Measurements from ENCODE around the gene MEF2D. TPM values are rescaled to one million over a fixed set of nuclear protein-coding genes. Genes with fewer than 3 reads are reported as not detected.

Gene MEF2D
- total and polyA plus RNA-seq, 7 donors = 43.1 to 258 (median 126) TPM

GRCh38 chr1:156505679-156506298, 5.2 kb upstream of the MEF2D start:
- peaks cover 56% of the 10 kb centered on the region for H3K4me1 ChIP-seq

GRCh38 chr1:156504821-156505678, 4.5 kb upstream of the MEF2D start:
- Histone ChIP-seq H3K36me3 (ENCODE audit: insufficient read depth in 1 of 2, low read depth in 1 of 2) (no peaks in the 10 kb centered on the region), H3K4me3 (peak overlapping the region; percentile 98), H3K4me1 (peaks cover 51% of the 10 kb centered on the region), H3K9me3 (no peaks in the 10 kb centered on the region), H3K27ac (peak overlapping the region; percentile 99), H3K27me3 (ENCODE audit: insufficient read depth in 3 of 3, low read length in 2 of 3) (no peaks in the 10 kb centered on the region)
- ATAC-seq (peak; percentile 48 to 52 (median 50)), DNase-seq (peak; percentile 100)
- no peak for TF ChIP-seq CTCF (IDR thresholded peaks at IDR 0.05)
- 1 to 3% (median 2%) methylated on average over 41 to 45 of the region's 45 CpGs for WGBS, 3 donors
- intact Hi-C loops (cut with DNase I) = loop anchor here in 1 of 2 donors (2.0 to 10.0 kb wide), 2 partner anchors 48 to 380 kb away; no protein-coding TSS in a partner anchor

More at GRCh38 chr1:156505679-156506298, 5.2 kb upstream of the MEF2D start:
- DNase-seq (no peak), ATAC-seq (no peak)
- H3K27me3 ChIP-seq (ENCODE audit: insufficient read depth in 3 of 3, low read length in 2 of 3) = no peaks in the 10 kb centered on the region
- no peaks in the 10 kb centered on the region for H3K36me3 ChIP-seq (ENCODE audit: insufficient read depth in 1 of 2, low read depth in 1 of 2)
- H3K4me3 ChIP-seq = peak overlapping the region; percentile 98
- intact Hi-C loops (cut with DNase I) = loop anchor here in 1 of 2 donors (2.0 to 10.0 kb wide), 2 partner anchors 49 to 381 kb away; no protein-coding TSS in a partner anchor
- no peaks in the 10 kb centered on the region for H3K9me3 ChIP-seq
- TF ChIP-seq CTCF (IDR thresholded peaks at IDR 0.05) = no peak
- H3K27ac ChIP-seq = peak overlapping the region; percentile 99
- 53 to 75% (median 61%) methylated on average over 20 to 21 of the region's 21 CpGs for WGBS, 3 donors

- 13 to 22% (median 14%) methylated on average over 5 of the region's 5 CpGs for WGBS, 3 donors
- TF ChIP-seq CTCF (IDR thresholded peaks at IDR 0.05) = no peak
- DNase-seq (no peak), ATAC-seq (no peak)
- Histone ChIP-seq H3K27me3 (ENCODE audit: insufficient read depth in 3 of 3, low read length in 2 of 3) (no peaks in the 10 kb centered on the region), H3K36me3 (ENCODE audit: insufficient read depth in 1 of 2, low read depth in 1 of 2) (no peaks in the 10 kb centered on the region), H3K9me3 (no peaks in the 10 kb centered on the region), H3K27ac (peak overlapping the region; percentile 99), H3K4me1 (peaks cover 45% of the 10 kb centered on the region), H3K4me3 (peak overlapping the region; percentile 98)
- intact Hi-C loops (cut with DNase I) = loop anchor here in 1 of 2 donors (2.0 to 10.0 kb wide), 2 partner anchors 48 to 380 kb away; no protein-coding TSS in a partner anchor
Measured at GRCh38 chr1:156504438-156504813, 3.9 kb upstream of the MEF2D start.

GRCh38 chr1:156503698-156504437, 3.3 kb upstream of the MEF2D start:
- H3K4me3 ChIP-seq = peak overlapping the region; percentile 98
- peaks cover 40% of the 10 kb centered on the region for H3K4me1 ChIP-seq
- intact Hi-C loops (cut with DNase I) = loop anchor here in 1 of 2 donors (2.0 to 10.0 kb wide), 2 partner anchors 47 to 379 kb away; no protein-coding TSS in a partner anchor
- TF ChIP-seq CTCF (IDR thresholded peaks at IDR 0.05) = no peak
- peak overlapping the region; percentile 99 for H3K27ac ChIP-seq
- H3K9me3 ChIP-seq = no peaks in the 10 kb centered on the region
- H3K36me3 ChIP-seq (ENCODE audit: insufficient read depth in 1 of 2, low read depth in 1 of 2) = no peaks in the 10 kb centered on the region
- 19 to 25% (median 22%) methylated on average over 5 of the region's 5 CpGs for WGBS, 3 donors
- no peaks in the 10 kb centered on the region for H3K27me3 ChIP-seq (ENCODE audit: insufficient read depth in 3 of 3, low read length in 2 of 3)
- no peak for DNase-seq
- no peak for ATAC-seq

Data from psoas muscle (tissue), 8 donors.